Measurements from ENCODE around the gene C12orf42. TPM values are rescaled to one million over a fixed set of nuclear protein-coding genes. Genes with fewer than 3 reads are reported as not detected.

Gene C12orf42
- total RNA-seq, 4 donors from 2014 or later = 0.38 TPM; not detected in 3

DNA sequence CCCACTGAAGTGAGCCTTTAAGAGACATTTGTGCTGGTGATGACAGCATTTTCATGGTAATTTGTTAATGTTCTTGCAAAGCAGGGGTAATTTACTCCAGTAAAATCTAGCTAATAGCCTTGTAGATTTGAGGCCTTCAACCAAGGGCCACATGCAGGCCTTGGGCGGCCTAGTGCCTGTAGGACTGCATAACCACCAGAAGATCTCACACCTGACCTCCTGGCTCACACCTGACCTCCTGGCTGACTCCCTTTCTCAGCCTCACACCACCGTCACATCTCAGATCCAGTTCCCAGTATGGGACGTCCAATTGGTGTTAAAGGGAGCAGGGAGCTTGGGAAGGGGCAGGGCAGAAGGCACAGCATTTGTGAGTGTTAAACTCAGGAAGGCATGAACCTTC, 26.9 kb downstream of the C12orf42 start:
- TF ChIP-seq, protein P1, sequence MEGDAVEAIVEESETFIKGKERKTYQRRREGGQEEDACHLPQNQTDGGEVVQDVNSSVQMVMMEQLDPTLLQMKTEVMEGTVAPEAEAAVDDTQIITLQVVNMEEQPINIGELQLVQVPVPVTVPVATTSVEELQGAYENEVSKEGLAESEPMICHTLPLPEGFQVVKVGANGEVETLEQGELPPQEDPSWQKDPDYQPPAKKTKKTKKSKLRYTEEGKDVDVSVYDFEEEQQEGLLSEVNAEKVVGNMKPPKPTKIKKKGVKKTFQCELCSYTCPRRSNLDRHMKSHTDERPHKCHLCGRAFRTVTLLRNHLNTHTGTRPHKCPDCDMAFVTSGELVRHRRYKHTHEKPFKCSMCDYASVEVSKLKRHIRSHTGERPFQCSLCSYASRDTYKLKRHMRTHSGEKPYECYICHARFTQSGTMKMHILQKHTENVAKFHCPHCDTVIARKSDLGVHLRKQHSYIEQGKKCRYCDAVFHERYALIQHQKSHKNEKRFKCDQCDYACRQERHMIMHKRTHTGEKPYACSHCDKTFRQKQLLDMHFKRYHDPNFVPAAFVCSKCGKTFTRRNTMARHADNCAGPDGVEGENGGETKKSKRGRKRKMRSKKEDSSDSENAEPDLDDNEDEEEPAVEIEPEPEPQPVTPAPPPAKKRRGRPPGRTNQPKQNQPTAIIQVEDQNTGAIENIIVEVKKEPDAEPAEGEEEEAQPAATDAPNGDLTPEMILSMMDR (IDR thresholded peaks at IDR 0.05; ENCODE audit: low read depth) = no peak

DNA sequence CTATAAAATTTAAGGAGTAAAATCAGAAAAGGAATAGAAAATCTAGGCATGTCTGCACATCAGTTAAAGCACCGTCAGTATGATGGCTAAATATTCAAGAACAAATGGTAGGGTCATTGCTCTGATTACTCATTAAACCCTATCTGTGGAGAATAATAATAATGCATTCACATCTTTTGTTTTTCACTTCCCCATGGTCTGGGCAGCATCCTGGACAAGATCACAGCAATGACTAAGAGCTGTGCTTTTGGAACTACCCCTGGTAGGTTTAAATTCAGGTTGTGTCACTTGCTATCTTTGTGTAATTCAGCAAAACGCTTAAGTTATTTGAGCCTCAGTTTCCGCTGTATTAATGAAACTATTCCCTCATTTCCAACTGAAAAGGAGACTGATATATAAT, 33.1 kb downstream of the C12orf42 start:
- TF ChIP-seq, protein P1 (IDR thresholded peaks at IDR 0.05; ENCODE audit: low read depth) = no peak

DNA sequence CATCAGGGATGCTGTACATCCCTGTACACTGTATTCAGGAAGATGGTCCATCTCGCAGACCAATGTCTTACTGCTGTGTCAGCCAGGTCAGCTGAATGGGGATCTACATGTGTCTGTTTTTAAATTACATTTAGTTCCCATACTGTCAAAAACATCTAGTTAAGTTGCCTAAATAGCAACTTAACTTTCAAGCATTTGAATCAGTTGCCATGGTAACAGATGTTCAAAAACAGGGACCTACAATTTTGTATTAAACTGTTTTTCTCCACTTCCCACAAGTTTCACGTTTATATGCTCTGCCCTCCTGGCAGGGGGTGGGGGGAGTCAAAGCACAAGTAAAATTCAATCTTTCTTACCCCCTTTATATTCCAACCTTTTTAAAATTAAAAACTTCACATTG, 38.3 kb downstream of the C12orf42 start:
- TF ChIP-seq, protein P1 (IDR thresholded peaks at IDR 0.05; ENCODE audit: low read depth) = no peak

DNA sequence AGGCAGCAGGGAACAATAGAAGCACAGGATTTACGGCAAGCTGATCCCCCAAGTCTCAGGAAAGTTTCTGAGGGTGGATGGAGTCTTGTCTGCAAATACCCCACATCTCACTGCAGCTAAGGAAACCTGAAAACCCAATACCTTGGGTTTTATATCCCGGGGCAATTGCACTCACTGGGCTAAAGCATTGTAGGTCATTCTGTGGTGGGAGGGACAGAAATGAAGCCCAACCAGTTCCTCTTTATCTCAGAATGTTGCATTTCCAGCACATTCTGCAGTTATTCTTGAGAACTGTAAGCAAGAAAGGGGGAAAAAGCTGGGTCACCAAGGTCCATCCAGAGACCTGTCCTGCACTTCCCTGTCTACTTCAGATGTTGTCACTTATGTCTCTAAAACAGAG, 39.8 kb downstream of the C12orf42 start:
- TF ChIP-seq, protein P1 (IDR thresholded peaks at IDR 0.05; ENCODE audit: low read depth) = no peak

DNA sequence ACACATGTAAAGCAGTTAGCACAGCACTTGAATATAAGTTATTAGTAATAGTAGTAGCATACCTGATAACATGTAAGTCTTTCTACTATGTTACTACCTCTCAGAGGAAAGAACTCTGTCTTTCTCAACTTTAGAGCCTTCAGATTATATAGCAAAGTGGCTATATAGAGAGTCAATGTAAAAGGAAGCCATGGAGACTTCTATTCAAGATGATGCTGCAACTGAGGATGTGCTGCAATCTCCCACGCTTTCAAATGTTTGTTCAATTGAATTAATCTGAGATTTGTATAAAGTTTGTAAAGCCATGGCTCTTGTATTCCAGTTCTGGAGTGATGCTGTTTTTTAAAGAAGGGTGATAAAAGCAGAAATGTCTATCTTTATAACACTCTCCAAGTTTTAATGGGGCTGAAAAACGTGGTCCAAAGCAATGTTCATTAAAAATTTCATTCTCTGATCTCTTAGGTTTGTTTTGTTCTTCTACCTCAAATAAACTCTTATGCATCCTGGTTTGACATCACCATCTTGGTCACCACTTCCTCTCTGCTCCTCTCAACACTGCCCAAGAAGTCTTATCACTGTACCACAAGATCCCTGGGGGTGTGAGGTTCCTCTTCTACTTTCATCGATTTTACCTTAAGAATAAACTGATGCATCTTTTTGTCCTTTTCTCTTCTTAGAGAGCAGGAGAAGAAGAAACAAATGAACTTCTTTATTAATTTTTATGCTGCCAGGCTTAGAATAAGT, 40.6 kb downstream of the C12orf42 start:
- TF ChIP-seq, protein P1 (IDR thresholded peaks at IDR 0.05; ENCODE audit: low read depth) = no peak

DNA sequence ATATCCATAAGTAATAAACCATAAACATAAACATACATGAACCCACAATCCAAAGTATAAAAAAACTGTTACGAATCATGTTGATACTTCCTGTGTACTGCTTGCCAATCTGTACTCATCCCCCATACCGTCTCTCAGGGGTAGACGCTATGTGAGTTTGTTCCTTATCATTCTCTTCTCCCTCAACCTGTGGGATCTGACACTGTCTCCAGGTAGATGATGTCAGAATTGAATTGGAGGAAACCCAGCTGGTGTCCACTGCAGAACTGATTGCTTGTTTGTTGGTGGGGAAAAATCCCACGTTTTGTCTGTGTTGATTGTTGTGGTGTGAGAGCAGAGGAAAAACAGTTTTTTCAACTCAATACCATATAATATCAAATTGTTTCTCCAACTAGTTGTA, 50.8 kb downstream of the C12orf42 start:
- TF ChIP-seq, protein P1 (IDR thresholded peaks at IDR 0.05; ENCODE audit: low read depth) = no peak

DNA sequence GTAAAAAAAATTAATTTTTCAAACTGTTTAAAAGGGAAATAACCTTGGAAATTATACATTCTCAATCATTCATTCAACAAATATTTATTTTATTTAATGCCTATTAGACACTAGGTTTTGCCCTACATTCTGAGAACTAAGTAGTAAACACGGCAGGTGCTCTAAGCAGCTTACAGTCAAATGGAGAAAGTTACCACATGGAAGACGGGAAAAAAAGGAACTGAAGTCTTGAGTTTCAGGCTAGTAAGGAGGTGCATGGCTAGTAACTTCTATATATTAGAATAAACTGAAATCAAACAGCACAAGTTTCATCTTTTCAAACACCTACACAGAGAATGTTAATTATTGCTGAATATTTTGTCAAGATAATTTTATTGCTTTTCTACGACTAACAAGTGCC, 52.9 kb downstream of the C12orf42 start:
- TF ChIP-seq, protein P1 (IDR thresholded peaks at IDR 0.05; ENCODE audit: low read depth) = no peak

All from subcutaneous adipose tissue (tissue), 4 donors.